Fibroblast of pulmonary artery (primary cell): ENCODE results near the gene ZNF407.

Experiments used
- DNase-seq: peaks from one replicate; pipeline ENCODE4 v3.0.0-alpha.2; 2010; ENCODE audit warnings: low read depth
- H3K4me3 ChIP-seq: replicated peaks from 2 replicates; pipeline ENCODE4 v1.5.1; 2011; ENCODE audit warnings: low read depth, mild to moderate bottlenecking, control low read depth, low read length, moderate library complexity
- CTCF ChIP-seq: IDR thresholded peaks from 2 replicates; pipeline ENCODE4 v1.5.1; 2011; ENCODE audit warnings: mild to moderate bottlenecking, control low read depth, low read length, inconsistent platforms; ENCODE audit errors: missing control alignments

ZNF407 gene

GRCh38 chr18:74806700-74807416 lies 209.2 kb downstream of the ZNF407 start:
- H3K4me3 ChIP-seq, result no peak overlapping the region
- peak; percentile 74 for DNase-seq
- no peak for TF ChIP-seq CTCF

- TF ChIP-seq CTCF, result no peak
- no peak for DNase-seq
- H3K4me3 ChIP-seq, result no peak overlapping the region
These were observed 219.9 kb downstream of the ZNF407 start for GRCh38 chr18:74817576-74817975.

- no peak overlapping the region for H3K4me3 ChIP-seq
- DNase-seq, result no peak
- no peak for TF ChIP-seq CTCF
These were observed 221.0 kb downstream of the ZNF407 start for GRCh38 chr18:74818516-74819175.

GRCh38 chr18:74819433-74820059 lies 221.9 kb downstream of the ZNF407 start:
- H3K4me3 ChIP-seq, result no peak overlapping the region
- peak; percentile 16 for DNase-seq
- TF ChIP-seq CTCF, result peak; percentile 47

GRCh38 chr18:74820160-74820780 lies 222.6 kb downstream of the ZNF407 start:
- no peak for TF ChIP-seq CTCF
- no peak overlapping the region for H3K4me3 ChIP-seq
- no peak for DNase-seq

- H3K4me3 ChIP-seq, result no peak overlapping the region
- DNase-seq, result no peak
These were observed 227.8 kb downstream of the ZNF407 start for GRCh38 chr18:74825460-74825859.

More at GRCh38 chr18:74825460-74825859, 227.8 kb downstream of the ZNF407 start:
- TF ChIP-seq CTCF, result no peak
